ENCODE data around the gene MTRF1L.
"Not testable (repeated sequence)": the region's sequence is repeated elsewhere in the genome, so short reads cannot be mapped to it uniquely, and the experiment has no call there.

Gene MTRF1L

DNA sequence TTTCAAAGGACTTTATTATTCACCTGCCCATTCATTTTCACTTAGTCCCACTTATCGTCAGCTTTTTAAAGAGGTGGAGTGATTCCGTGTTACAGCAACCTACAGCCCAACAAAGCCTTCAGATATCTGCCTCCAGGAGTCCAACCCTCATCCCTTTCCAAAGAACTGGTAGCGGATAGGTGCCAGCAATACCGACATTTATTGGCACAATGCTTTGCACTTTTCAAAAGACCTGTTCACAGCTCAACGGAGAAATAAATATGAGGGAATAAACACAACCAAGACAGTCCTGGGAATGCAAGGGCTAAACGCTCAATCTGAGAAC is 819 bp upstream of the MTRF1L start:
- H3K4me2 ChIP-seq (ENCODE audit: low read depth, low read length, poor library complexity, severe bottlenecking) = peak overlapping the region; percentile 97
- TF ChIP-seq, protein P1, sequence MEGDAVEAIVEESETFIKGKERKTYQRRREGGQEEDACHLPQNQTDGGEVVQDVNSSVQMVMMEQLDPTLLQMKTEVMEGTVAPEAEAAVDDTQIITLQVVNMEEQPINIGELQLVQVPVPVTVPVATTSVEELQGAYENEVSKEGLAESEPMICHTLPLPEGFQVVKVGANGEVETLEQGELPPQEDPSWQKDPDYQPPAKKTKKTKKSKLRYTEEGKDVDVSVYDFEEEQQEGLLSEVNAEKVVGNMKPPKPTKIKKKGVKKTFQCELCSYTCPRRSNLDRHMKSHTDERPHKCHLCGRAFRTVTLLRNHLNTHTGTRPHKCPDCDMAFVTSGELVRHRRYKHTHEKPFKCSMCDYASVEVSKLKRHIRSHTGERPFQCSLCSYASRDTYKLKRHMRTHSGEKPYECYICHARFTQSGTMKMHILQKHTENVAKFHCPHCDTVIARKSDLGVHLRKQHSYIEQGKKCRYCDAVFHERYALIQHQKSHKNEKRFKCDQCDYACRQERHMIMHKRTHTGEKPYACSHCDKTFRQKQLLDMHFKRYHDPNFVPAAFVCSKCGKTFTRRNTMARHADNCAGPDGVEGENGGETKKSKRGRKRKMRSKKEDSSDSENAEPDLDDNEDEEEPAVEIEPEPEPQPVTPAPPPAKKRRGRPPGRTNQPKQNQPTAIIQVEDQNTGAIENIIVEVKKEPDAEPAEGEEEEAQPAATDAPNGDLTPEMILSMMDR (IDR thresholded peaks at IDR 0.05; ENCODE audit: insufficient read depth, low read length, poor library complexity, severe bottlenecking) = no peak
- no peak for TF ChIP-seq EZH2phosphoT487 (conservative IDR thresholded peaks at IDR 0.05; ENCODE audit: low read length)
- peak overlapping the region; percentile 67 for H3K4me3 ChIP-seq (ENCODE audit: insufficient read depth, low read length, poor library complexity, severe bottlenecking)
- H3K9ac ChIP-seq (ENCODE audit: low read length) = peak overlapping the region; percentile 77
- H3K9me2 ChIP-seq (replicated peaks; ENCODE audit: insufficient read depth, low read length) = no peaks in the 10 kb centered on the region
- peaks cover 43% of the 10 kb centered on the region for H3K79me2 ChIP-seq (ENCODE audit: insufficient read depth, low read length)
- peaks cover 8% of the 10 kb centered on the region for H4K20me1 ChIP-seq (ENCODE audit: low read depth, low read length)
- peaks cover 30% of the 10 kb centered on the region for H3F3A ChIP-seq (ENCODE audit: insufficient read depth)
- H3K27me3 ChIP-seq (ENCODE audit: low read length) = no peaks in the 10 kb centered on the region
- peak overlapping the region; percentile 72 for H2AFZ ChIP-seq (ENCODE audit: low read depth, low read length, severe bottlenecking)
- no peaks in the 10 kb centered on the region for H3K9me3 ChIP-seq (ENCODE audit: insufficient read depth, low read length)
- no peak overlapping the region; the same call in 1 of the 2 replicates for H3K27ac ChIP-seq (ENCODE audit: low read depth, low read length)
- H3K36me3 ChIP-seq (ENCODE audit: low read length) = peaks cover 9% of the 10 kb centered on the region

DNA sequence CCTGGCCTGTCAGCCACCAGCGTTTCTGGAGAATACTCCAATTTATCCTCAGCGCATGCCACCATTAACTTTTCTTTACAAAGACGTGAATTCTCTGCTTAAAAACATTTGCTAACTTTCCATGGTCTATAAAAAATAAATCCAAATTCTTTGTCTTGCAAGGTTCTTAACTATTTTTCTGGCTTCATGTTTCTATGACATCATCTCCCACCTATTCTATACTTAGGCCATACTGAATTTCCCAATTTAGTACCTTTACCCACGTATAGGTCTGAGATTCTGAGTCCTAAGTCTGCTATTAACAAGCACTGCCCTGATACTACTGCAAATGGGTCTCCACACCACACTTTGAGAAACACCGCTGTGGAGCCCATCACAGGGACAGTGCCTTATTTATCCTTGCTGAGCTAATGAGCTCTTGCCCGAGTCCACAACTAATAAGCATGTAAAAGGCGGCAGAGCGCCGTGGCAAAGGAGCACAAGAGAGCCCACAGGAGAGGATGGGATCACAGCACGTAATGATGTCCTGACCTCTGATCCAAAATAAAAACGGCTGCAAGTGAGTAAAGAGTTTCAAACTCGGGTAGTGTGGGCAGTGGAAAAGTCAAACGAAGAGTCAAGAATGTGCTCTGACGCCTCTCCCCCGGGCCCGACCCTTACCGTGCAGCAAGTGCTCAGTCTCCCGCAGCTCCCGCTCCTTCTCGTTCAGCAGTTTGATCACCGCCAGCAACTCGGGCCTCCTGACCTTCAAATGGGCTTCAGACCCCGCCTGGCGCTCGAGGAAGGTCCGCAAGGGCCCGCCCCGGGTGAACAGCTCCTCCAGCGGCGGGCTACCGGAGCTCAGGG is 519 bp downstream of the MTRF1L start:
- no peaks in the 10 kb centered on the region for H3K27me3 ChIP-seq (ENCODE audit: low read length)
- peak overlapping the region; percentile 67 for H3K4me3 ChIP-seq (ENCODE audit: insufficient read depth, low read length, poor library complexity, severe bottlenecking)
- peak overlapping the region; percentile 72 for H2AFZ ChIP-seq (ENCODE audit: low read depth, low read length, severe bottlenecking)
- H3K9me3 ChIP-seq (ENCODE audit: insufficient read depth, low read length) = no peaks in the 10 kb centered on the region
- no peak for TF ChIP-seq EZH2phosphoT487 (conservative IDR thresholded peaks at IDR 0.05; ENCODE audit: low read length)
- TF ChIP-seq, protein P1 (IDR thresholded peaks at IDR 0.05; ENCODE audit: insufficient read depth, low read length, poor library complexity, severe bottlenecking) = no peak
- peaks cover 19% of the 10 kb centered on the region for H3K36me3 ChIP-seq (ENCODE audit: low read length)
- H4K20me1 ChIP-seq (ENCODE audit: low read depth, low read length) = peaks cover 11% of the 10 kb centered on the region
- H3F3A ChIP-seq (ENCODE audit: insufficient read depth) = peaks cover 32% of the 10 kb centered on the region
- peaks cover 55% of the 10 kb centered on the region for H3K79me2 ChIP-seq (ENCODE audit: insufficient read depth, low read length)
- H3K9me2 ChIP-seq (replicated peaks; ENCODE audit: insufficient read depth, low read length) = no peaks in the 10 kb centered on the region
- H3K9ac ChIP-seq (ENCODE audit: low read length) = peak overlapping the region; percentile 77
- H3K27ac ChIP-seq (ENCODE audit: low read depth, low read length) = peak overlapping the region; percentile 43
- H3K4me2 ChIP-seq (ENCODE audit: low read depth, low read length, poor library complexity, severe bottlenecking) = peak overlapping the region; percentile 97

DNA sequence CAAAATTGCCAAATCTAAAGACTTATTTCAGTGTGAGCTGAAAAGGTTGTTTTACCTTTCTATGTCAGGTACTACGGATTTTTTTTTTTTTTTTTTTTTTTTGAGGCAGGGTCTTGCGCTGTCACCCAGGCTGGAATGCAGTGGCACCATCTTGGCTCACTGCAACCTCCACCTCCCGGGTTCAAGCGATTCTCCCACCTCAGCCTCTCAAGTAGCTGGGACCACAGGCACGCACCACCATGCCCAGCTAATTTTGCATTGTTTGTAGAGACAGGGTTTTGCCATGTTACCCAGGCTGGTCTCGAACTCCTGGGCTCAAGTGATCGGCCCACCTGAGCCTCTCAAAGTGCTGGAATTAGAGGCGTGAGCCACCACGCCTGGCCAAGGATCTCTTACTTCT is 1.7 kb downstream of the MTRF1L start:
- H3K27ac ChIP-seq (ENCODE audit: low read depth, low read length); H3K9me2 ChIP-seq (replicated peaks; ENCODE audit: insufficient read depth, low read length); H2AFZ ChIP-seq (ENCODE audit: low read depth, low read length, severe bottlenecking); H3K9me3 ChIP-seq (ENCODE audit: insufficient read depth, low read length); H3K27me3 ChIP-seq (ENCODE audit: low read length): not testable (repeated sequence)
- Histone ChIP-seq H3F3A (ENCODE audit: insufficient read depth) (peaks cover 36% of the 10 kb centered on the region), H3K4me3 (ENCODE audit: insufficient read depth, low read length, poor library complexity, severe bottlenecking) (peak overlapping the region; percentile 67), H3K79me2 (ENCODE audit: insufficient read depth, low read length) (peaks cover 67% of the 10 kb centered on the region), H3K36me3 (ENCODE audit: low read length) (peaks cover 29% of the 10 kb centered on the region), H3K9ac (ENCODE audit: low read length) (peak overlapping the region; percentile 77; the same call in 1 of the 2 replicates), H3K4me2 (ENCODE audit: low read depth, low read length, poor library complexity, severe bottlenecking) (peak overlapping the region; percentile 97), H4K20me1 (ENCODE audit: low read depth, low read length) (peaks cover 11% of the 10 kb centered on the region)

DNA sequence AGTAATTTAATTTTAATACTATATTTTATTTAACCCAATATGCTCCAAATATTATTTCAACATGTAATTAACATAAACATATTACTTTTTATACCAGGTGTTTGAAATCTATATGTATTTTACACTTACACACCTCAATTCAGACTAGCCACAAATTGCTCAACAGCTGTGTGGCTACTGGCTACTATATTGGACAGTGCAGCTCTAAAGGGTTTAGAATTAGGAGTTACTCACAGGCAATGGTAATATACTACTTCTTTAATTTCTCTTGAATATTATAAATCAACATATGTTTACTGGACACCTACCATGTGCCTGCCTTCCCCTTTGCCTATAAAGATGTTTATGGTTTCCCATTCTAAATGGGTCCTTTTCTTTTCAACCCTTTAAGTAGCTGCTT is 2.3 kb downstream of the MTRF1L start:
- Histone ChIP-seq H3K27ac (ENCODE audit: low read depth, low read length) (no peak overlapping the region), H3K4me3 (ENCODE audit: insufficient read depth, low read length, poor library complexity, severe bottlenecking) (no peak overlapping the region), H4K20me1 (ENCODE audit: low read depth, low read length) (peaks cover 14% of the 10 kb centered on the region), H3K36me3 (ENCODE audit: low read length) (peaks cover 34% of the 10 kb centered on the region), H2AFZ (ENCODE audit: low read depth, low read length, severe bottlenecking) (no peak overlapping the region), H3K27me3 (ENCODE audit: low read length) (no peaks in the 10 kb centered on the region), H3K9ac (ENCODE audit: low read length) (no peak overlapping the region), H3K9me3 (ENCODE audit: insufficient read depth, low read length) (no peaks in the 10 kb centered on the region), H3K9me2 (replicated peaks; ENCODE audit: insufficient read depth, low read length) (no peaks in the 10 kb centered on the region), H3F3A (ENCODE audit: insufficient read depth) (peaks cover 36% of the 10 kb centered on the region), H3K79me2 (ENCODE audit: insufficient read depth, low read length) (peaks cover 72% of the 10 kb centered on the region), H3K4me2 (ENCODE audit: low read depth, low read length, poor library complexity, severe bottlenecking) (peak overlapping the region; percentile 97)
- TF ChIP-seq, protein P1 (IDR thresholded peaks at IDR 0.05; ENCODE audit: insufficient read depth, low read length, poor library complexity, severe bottlenecking) = no peak
- TF ChIP-seq EZH2phosphoT487 (conservative IDR thresholded peaks at IDR 0.05; ENCODE audit: low read length) = no peak

DNA sequence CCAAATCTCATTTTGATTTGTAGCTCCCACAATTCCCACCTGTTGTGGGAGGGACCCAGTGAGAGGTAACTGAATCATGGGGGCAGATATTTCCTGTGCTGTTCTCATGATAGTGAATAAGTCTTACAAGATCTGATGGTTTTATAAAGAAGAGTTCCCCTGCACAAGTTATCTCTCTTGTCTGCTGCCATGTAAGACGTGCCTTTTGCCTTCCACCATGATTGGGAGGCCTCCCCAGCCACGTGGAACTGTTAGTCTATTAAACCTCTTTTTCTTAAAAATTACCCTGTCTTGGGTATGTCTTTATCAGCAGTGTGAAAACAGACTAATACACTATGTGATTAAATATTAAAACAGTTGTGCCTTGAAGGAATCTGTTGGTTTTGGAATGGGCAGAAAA is 3.0 kb downstream of the MTRF1L start:
- not testable (repeated sequence) for H3K4me3 ChIP-seq (ENCODE audit: insufficient read depth, low read length, poor library complexity, severe bottlenecking); H3K9ac ChIP-seq (ENCODE audit: low read length); H2AFZ ChIP-seq (ENCODE audit: low read depth, low read length, severe bottlenecking); H3K9me2 ChIP-seq (replicated peaks; ENCODE audit: insufficient read depth, low read length); H3K9me3 ChIP-seq (ENCODE audit: insufficient read depth, low read length); H3K27me3 ChIP-seq (ENCODE audit: low read length); H3K27ac ChIP-seq (ENCODE audit: low read depth, low read length)
- peaks cover 79% of the 10 kb centered on the region for H3K79me2 ChIP-seq (ENCODE audit: insufficient read depth, low read length)
- peak overlapping the region; percentile 97 for H3K4me2 ChIP-seq (ENCODE audit: low read depth, low read length, poor library complexity, severe bottlenecking)
- peaks cover 38% of the 10 kb centered on the region for H3K36me3 ChIP-seq (ENCODE audit: low read length)
- peaks cover 15% of the 10 kb centered on the region for H4K20me1 ChIP-seq (ENCODE audit: low read depth, low read length)
- H3F3A ChIP-seq (ENCODE audit: insufficient read depth) = peaks cover 36% of the 10 kb centered on the region

Measured in SU-DHL-6 (cell line).